NAMALWA (cell line): Measurements from ENCODE around the gene RAB4A.

Source experiments
- DNase-seq: peaks from one replicate; pipeline ENCODE4 v3.0.0-alpha.2; 2015; ENCODE audit warnings: low spot score

RAB4A gene

GRCh38 chr1:229339520-229339919, 68.6 kb downstream of the RAB4A start:
- no peak for DNase-seq

- DNase-seq = no peak
Observed at GRCh38 chr1:229340496-229340895, 69.6 kb downstream of the RAB4A start.

- DNase-seq = peak; percentile 78
Observed at GRCh38 chr1:229341774-229342655, 71.1 kb downstream of the RAB4A start.

- peak; percentile 54 for DNase-seq
Observed at GRCh38 chr1:229342656-229343569, 72.0 kb downstream of the RAB4A start, which contains the start of gene CCSAP. TSS of gene CCSAP (minus strand) at chr1:229343047. CDS start at chr1:229342465, 582 bp downstream.

GRCh38 chr1:229344139-229344538, 73.2 kb downstream of the RAB4A start:
- no peak for DNase-seq

GRCh38 chr1:229344937-229345684, 74.2 kb downstream of the RAB4A start:
- no peak for DNase-seq

- DNase-seq = no peak
Observed at GRCh38 chr1:229347528-229347927, 76.6 kb downstream of the RAB4A start.

- DNase-seq = no peak
Observed at GRCh38 chr1:229349463-229350385, 78.8 kb downstream of the RAB4A start.

GRCh38 chr1:229352975-229353374, 82.1 kb downstream of the RAB4A start:
- DNase-seq = no peak

- no peak for DNase-seq
Observed at GRCh38 chr1:229354226-229354625, 83.3 kb downstream of the RAB4A start.
